ENCODE results near the gene MED8. TPM values are rescaled to one million over a fixed set of nuclear protein-coding genes. Genes with fewer than 3 reads are reported as not detected.

The MED8 gene
- total RNA-seq, 1 donor from 2014 or later: 37.3 TPM

DNA sequence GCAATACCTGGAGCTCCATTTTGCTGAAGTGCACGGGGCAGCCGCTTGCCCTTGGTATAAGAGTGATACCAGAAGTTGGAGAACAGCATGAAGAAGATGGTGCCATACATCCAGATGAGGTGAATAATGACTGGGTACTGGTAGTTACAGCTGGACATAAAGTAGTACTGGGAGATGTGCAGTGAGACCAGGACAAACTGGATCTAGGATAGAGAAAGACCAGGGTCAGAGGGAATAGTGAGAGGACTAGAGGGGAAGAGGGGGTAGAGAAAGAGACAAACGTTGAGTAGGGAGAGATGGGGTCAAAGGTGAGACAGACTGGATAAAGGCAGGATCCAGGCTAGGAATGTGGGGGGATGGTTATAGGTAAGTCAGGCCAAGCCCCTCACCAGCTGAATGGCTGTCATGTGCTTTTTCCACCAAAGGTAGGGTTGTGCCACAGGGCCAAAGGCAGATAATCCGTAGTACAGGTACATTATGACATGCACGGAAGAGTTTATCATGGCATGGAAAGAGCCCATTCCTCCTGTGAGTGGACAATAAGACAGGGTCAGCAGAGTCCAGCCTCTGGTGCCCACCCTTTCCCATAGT, 25.6 kb downstream of the MED8 start:
- no peak for ATAC-seq
- intact Hi-C loops (cut with DNase I): no loop called here
- peaks cover 22% of the 10 kb centered on the region for H3K4me1 ChIP-seq
- no peaks in the 10 kb centered on the region for H3K9me3 ChIP-seq
- H3K4me3 ChIP-seq: no peak overlapping the region
- H3K27me3 ChIP-seq: no peaks in the 10 kb centered on the region
- H3K27ac ChIP-seq: no peak overlapping the region
- no peak for TF ChIP-seq CTCF (IDR thresholded peaks at IDR 0.05)
- peaks cover 46% of the 10 kb centered on the region for H3K36me3 ChIP-seq
- no peak for DNase-seq

- intact Hi-C loops (cut with DNase I): no loop called here
Observed at GRCh38 chr1:43363283-43363934, 26.2 kb downstream of the MED8 start.

DNA sequence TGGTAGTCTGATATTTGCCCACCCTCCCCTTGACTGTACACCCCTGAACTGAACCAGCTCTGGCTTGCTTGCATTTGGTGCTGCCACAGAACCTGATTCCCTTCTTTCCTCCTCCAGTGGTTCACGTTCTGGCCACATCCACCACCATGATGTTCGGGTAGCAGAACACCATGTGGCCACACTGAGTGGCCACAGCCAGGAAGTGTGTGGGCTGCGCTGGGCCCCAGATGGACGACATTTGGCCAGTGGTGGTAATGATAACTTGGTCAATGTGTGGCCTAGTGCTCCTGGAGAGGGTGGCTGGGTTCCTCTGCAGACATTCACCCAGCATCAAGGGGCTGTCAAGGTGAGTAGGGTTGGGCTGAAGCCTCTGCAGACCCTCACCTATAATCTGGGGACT, 29.0 kb downstream of the MED8 start:
- ATAC-seq: no peak
- peaks cover 46% of the 10 kb centered on the region for H3K36me3 ChIP-seq
- peaks cover 8% of the 10 kb centered on the region for H3K4me1 ChIP-seq
- no peak for TF ChIP-seq CTCF (IDR thresholded peaks at IDR 0.05)
- DNase-seq: no peak
- H3K4me3 ChIP-seq: no peak overlapping the region
- H3K27me3 ChIP-seq: no peaks in the 10 kb centered on the region
- H3K9me3 ChIP-seq: no peaks in the 10 kb centered on the region
- intact Hi-C loops (cut with DNase I): no loop called here
- H3K27ac ChIP-seq: no peak overlapping the region

More at GRCh38 chr1:43363283-43363934, 26.2 kb downstream of the MED8 start:
- TF ChIP-seq CTCF (IDR thresholded peaks at IDR 0.05): no peak
- ATAC-seq (no peak), DNase-seq (no peak)
- Histone ChIP-seq H3K27me3 (no peaks in the 10 kb centered on the region), H3K4me1 (peaks cover 17% of the 10 kb centered on the region), H3K27ac (no peak overlapping the region), H3K4me3 (no peak overlapping the region), H3K36me3 (peaks cover 46% of the 10 kb centered on the region), H3K9me3 (no peaks in the 10 kb centered on the region)

GRCh38 chr1:43359696-43360095, 29.9 kb downstream of the MED8 start:
- Histone ChIP-seq H3K4me3 (no peak overlapping the region), H3K27ac (no peak overlapping the region), H3K27me3 (no peaks in the 10 kb centered on the region), H3K9me3 (no peaks in the 10 kb centered on the region), H3K4me1 (peaks cover 6% of the 10 kb centered on the region), H3K36me3 (peaks cover 37% of the 10 kb centered on the region)
- intact Hi-C loops (cut with DNase I): loop anchor here (10.0 kb wide), 1 partner anchor 125 kb away; no protein-coding TSS in a partner anchor
- DNase-seq: no peak
- ATAC-seq: no peak
- no peak for TF ChIP-seq CTCF (IDR thresholded peaks at IDR 0.05)

GRCh38 chr1:43358746-43359693, 30.6 kb downstream of the MED8 start, which contains the start of gene CDC20:
Gene CDC20 (plus strand): TSS chr1:43358981. CDS start chr1:43359216, 235 bp downstream.
- ATAC-seq (peak; percentile 98), DNase-seq (peak; percentile 100)
- intact Hi-C loops (cut with DNase I): loop anchor here (10.0 kb wide), 1 partner anchor 124 kb away; no protein-coding TSS in a partner anchor
- H3K36me3 ChIP-seq: peaks cover 31% of the 10 kb centered on the region
- H3K4me3 ChIP-seq: peak within 1 kb of the TSS; percentile 81
- peak within 1 kb of the TSS; percentile 94 for H3K27ac ChIP-seq
- H3K4me1 ChIP-seq: peaks cover 6% of the 10 kb centered on the region
- no peak for TF ChIP-seq CTCF (IDR thresholded peaks at IDR 0.05)
- no peaks in the 10 kb centered on the region for H3K27me3 ChIP-seq
- H3K9me3 ChIP-seq: no peaks in the 10 kb centered on the region
